Right lobe of liver (tissue), 4 donors: ENCODE data around the gene CHL1.

Source experiments
- POLR2A ChIP-seq: fragments of 450-650 bp; IDR thresholded peaks from one replicate; pipeline ENCODE4 v1.6.1; 2017; ENCODE audit warnings: antibody characterized with exemption, mild to moderate bottlenecking
- TF ChIP-seq, protein P1 (sequence below), 4 donors: fragments of 200-600 bp in 3 of 4; fragments of 450-650 bp in 1 of 4; IDR thresholded peaks; one replicate each; pipeline versions ENCODE4 v1.5.1 to v1.8.0; 2016 to 2022; ENCODE audit warnings: antibody characterized with exemption in 4 of 4, mild to moderate bottlenecking in 2 of 4
- donor health status: DM: no; HTN: no; CAD: no.
- donor health status: DM: no; HTN: no; CAD: no.
- donor health status: DM: no; HTN: yes; CAD: no.

DNA sequence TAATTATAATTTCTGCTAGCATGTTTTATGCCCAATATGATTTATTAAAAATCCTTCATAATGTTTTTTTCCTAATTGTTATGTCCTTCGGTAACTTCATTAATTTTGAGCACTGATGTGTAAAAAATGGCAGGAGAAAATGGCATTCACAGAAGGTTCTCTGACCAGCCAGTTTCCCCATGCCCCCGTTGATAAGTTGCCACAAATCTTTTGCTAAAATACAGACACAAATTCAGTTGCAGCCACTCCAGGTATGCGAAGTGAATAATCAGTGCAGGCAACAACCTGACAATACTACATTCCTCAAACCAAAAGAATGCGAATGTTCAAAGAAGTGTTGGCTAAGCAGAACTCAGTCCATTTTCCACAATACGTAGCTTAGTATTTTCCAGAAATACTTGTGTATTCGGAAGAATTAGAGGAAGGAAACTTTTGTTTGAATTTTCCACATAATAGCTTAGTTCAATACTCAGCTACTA is 32.7 kb downstream of the CHL1 start:
- TF ChIP-seq, protein P1, sequence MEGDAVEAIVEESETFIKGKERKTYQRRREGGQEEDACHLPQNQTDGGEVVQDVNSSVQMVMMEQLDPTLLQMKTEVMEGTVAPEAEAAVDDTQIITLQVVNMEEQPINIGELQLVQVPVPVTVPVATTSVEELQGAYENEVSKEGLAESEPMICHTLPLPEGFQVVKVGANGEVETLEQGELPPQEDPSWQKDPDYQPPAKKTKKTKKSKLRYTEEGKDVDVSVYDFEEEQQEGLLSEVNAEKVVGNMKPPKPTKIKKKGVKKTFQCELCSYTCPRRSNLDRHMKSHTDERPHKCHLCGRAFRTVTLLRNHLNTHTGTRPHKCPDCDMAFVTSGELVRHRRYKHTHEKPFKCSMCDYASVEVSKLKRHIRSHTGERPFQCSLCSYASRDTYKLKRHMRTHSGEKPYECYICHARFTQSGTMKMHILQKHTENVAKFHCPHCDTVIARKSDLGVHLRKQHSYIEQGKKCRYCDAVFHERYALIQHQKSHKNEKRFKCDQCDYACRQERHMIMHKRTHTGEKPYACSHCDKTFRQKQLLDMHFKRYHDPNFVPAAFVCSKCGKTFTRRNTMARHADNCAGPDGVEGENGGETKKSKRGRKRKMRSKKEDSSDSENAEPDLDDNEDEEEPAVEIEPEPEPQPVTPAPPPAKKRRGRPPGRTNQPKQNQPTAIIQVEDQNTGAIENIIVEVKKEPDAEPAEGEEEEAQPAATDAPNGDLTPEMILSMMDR (IDR thresholded peaks at IDR 0.05): no peak
- no peak for TF ChIP-seq POLR2A
